ENCODE results near the gene PLXNA4.

- no peak for TF ChIP-seq CTCF (conservative IDR thresholded peaks at IDR 0.05; ENCODE audit: low read depth in 2 of 2)
- TF ChIP-seq JUNB (IDR thresholded peaks at IDR 0.05; ENCODE audit: unreplicated experiment) = no peak
- no peak for TF ChIP-seq REST (IDR thresholded peaks at IDR 0.05; ENCODE audit: unreplicated experiment)
- no peak for TF ChIP-seq POLR2AphosphoS5 (IDR thresholded peaks at IDR 0.05; ENCODE audit: low read depth)
- TF ChIP-seq NANOG (IDR thresholded peaks at IDR 0.05; ENCODE audit: borderline replicate concordance) = no peak
- no peak for TF ChIP-seq CREB1 (CRISPR knock-in tag; IDR thresholded peaks at IDR 0.05; ENCODE audit: low read depth)
- no peak for TF ChIP-seq EZH2 (IDR thresholded peaks at IDR 0.05; ENCODE audit: low read depth, unreplicated experiment)
- TF ChIP-seq EZH2phosphoT487 (IDR thresholded peaks at IDR 0.05; ENCODE audit: unreplicated experiment) = no peak
- TF ChIP-seq ZNF114 (CRISPR knock-in tag; IDR thresholded peaks at IDR 0.05) = no peak
- TF ChIP-seq ETS1 (IDR thresholded peaks at IDR 0.05) = no peak
- TF ChIP-seq STAT1 (IDR thresholded peaks at IDR 0.05; ENCODE audit: unreplicated experiment) = no peak
Measured at GRCh38 chr7:132199626-132200025, 376.6 kb downstream of the PLXNA4 start.

Measured in GM23338 (cell line).